A549 (cell line): Measurements from ENCODE around the gene LMF2.

Source experiments
- CTCF ChIP-seq: fragments of >200 bp; sonication (Bioruptor Twin); formaldehyde crosslinking; IDR thresholded peaks from 3 replicates; pipeline ENCODE4 v1.5.1; 2016
- EP300 ChIP-seq, 2 experiments: fragments of >200 bp; sonication (Bioruptor Twin); formaldehyde crosslinking; IDR thresholded peaks; 2 replicates in 1 of 2; 3 replicates in 1 of 2; pipeline ENCODE4 v1.6.1; 2016 to 2017
- HOXA7 ChIP-seq: fragments of 250-450 bp; sonication (Bioruptor Pico); IDR thresholded peaks from 2 replicates; pipeline ENCODE4 v1.5.0; 2020; ENCODE audit warnings: mild to moderate bottlenecking, moderate library complexity
- JUN ChIP-seq, 2 experiments: fragments of >200 bp; sonication (Bioruptor Twin); formaldehyde crosslinking; IDR thresholded peaks; 2 replicates in 1 of 2; 3 replicates in 1 of 2; pipeline ENCODE4 v1.6.1; 2016 to 2017
- MAX ChIP-seq: IDR thresholded peaks from 2 replicates; pipeline ENCODE4 v1.6.1; 2012
- MAZ ChIP-seq: fragments of 150-350 bp; IDR thresholded peaks from 2 replicates; pipeline ENCODE4 v1.6.1; 2014; ENCODE audit warnings: antibody characterized with exemption, low read depth, low read length, borderline replicate concordance
- RFX5 ChIP-seq: fragments of 450-650 bp; IDR thresholded peaks from 2 replicates; pipeline ENCODE4 v1.7.1; 2014; ENCODE audit warnings: antibody characterized with exemption, mild to moderate bottlenecking, moderate library complexity
- SMC3 ChIP-seq: fragments of >200 bp; sonication (Bioruptor Twin); formaldehyde crosslinking; IDR thresholded peaks from 3 replicates; pipeline ENCODE4 v1.6.1; 2018; ENCODE audit warnings: inconsistent platforms

- TF ChIP-seq CTCF (no peak), EP300 (IDR thresholded peaks at IDR 0.05) (no peak), SMC3 (no peak), HOXA7 (CRISPR knock-in tag) (no peak), RFX5 (no peak), MAZ (no peak), MAX (no peak), JUN (IDR thresholded peaks at IDR 0.05) (no peak)
Observed at GRCh38 chr22:50487290-50488005, 20.1 kb downstream of the LMF2 start.
